ENCODE data around the gene PLOD2.

DNA sequence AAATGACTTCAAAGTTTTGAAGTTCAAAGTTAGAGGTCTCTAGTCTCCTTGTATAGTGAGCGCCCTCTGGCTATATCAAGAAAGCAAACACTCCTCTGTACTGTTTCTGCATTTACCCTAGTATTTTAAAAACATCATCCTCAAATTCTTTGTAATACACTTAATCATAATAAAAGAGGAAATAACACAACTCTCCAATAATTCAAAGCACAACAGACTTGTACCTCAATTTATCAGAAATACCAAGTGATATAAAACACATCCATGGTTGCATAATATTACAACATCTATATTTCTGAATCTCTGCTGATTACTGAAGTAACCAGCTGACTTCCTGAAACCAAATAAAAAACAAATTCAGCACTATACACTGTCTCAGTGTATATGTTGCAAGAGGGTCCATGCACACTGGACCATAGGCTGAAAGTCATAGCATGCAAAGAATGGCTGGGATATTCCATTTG, 12.5 kb downstream of the PLOD2 start:
- TF ChIP-seq SPI1 (IDR thresholded peaks at IDR 0.05; ENCODE audit: low read depth, low read length) = no peak
- TF ChIP-seq TAF1 (IDR thresholded peaks at IDR 0.05; ENCODE audit: low read depth, low read length) = no peak
- no peak for TF ChIP-seq POLR2A (IDR thresholded peaks at IDR 0.05; ENCODE audit: low read depth, low read length)
- TF ChIP-seq POLR2AphosphoS5 (IDR thresholded peaks at IDR 0.05; ENCODE audit: low read depth, low read length) = no peak
- no peak for TF ChIP-seq POU2F2 (IDR thresholded peaks at IDR 0.05; ENCODE audit: low read depth, low read length)
